Smooth muscle cell (in vitro differentiated cells): Measurements from ENCODE around the gene RERE. TPM values are rescaled to one million over a fixed set of nuclear protein-coding genes. Genes with fewer than 3 reads are reported as not detected.
A peak's percentile ranks its signal among the peaks of the same experiment; 100 is the strongest.

ENCODE experiments used
- DNase-seq: peaks from one replicate; lab custom pipeline; 2025; ENCODE audit not compliant: unreplicated experiment; lab: John Stamatoyannopoulos, UW
- H2AFZ ChIP-seq: fragments of 200-600 bp; sonication (generic); 2 replicates; pipeline ENCODE4 v1.6.0; 2016; ENCODE audit warnings: antibody characterized with exemption, low read depth, mild to moderate bottlenecking
- H3F3A ChIP-seq: fragments of 200-600 bp; sonication (generic); 2 replicates; pipeline ENCODE4 v1.6.0; 2017; ENCODE audit warnings: antibody characterized with exemption, low read depth
- H3K27ac ChIP-seq: fragments of 200-600 bp; sonication (generic); 2 replicates; pipeline ENCODE4 v1.5.1; 2016; ENCODE audit warnings: low read depth, mild to moderate bottlenecking
- H3K27me3 ChIP-seq: fragments of 200-600 bp; sonication (generic); 2 replicates; pipeline ENCODE4 v1.6.1; 2016; ENCODE audit warnings: low read depth, mild to moderate bottlenecking
- H3K36me3 ChIP-seq: fragments of 200-600 bp; sonication (generic); 2 replicates; pipeline ENCODE4 v1.5.1; 2016; ENCODE audit warnings: low read depth
- H3K4me1 ChIP-seq: fragments of 200-600 bp; sonication (generic); 2 replicates; pipeline ENCODE4 v1.5.1; 2016; ENCODE audit warnings: low read depth
- H3K4me2 ChIP-seq: fragments of 200-600 bp; sonication (generic); 2 replicates; pipeline ENCODE4 v1.6.0; 2016; ENCODE audit warnings: mild to moderate bottlenecking
- H3K4me3 ChIP-seq: fragments of 200-600 bp; sonication (generic); 2 replicates; pipeline ENCODE4 v1.5.1; 2016; ENCODE audit warnings: mild to moderate bottlenecking
- H3K79me2 ChIP-seq: fragments of 200-600 bp; sonication (generic); 2 replicates; pipeline ENCODE4 v1.6.0; 2016; ENCODE audit warnings: low read depth, mild to moderate bottlenecking
- H3K9ac ChIP-seq: fragments of 200-600 bp; sonication (generic); 2 replicates; pipeline ENCODE4 v1.6.0; 2016; ENCODE audit warnings: low read depth
- H3K9me3 ChIP-seq: fragments of 200-600 bp; sonication (generic); replicated peaks from 2 replicates; pipeline ENCODE4 v1.5.1; 2016; ENCODE audit warnings: low read depth
- H4K20me1 ChIP-seq: fragments of 200-600 bp; sonication (generic); 2 replicates; pipeline ENCODE4 v1.6.0; 2016; ENCODE audit warnings: low read depth
- WGBS: methylation state at CpG from one replicate; pipeline ENCODE4 v1.1.7; 2016; ENCODE audit warnings: low lambda C conversion rate; 5-methylcytosine and 5-hydroxymethylcytosine counted together
- polyA plus RNA-seq: library from polyadenylated mRNA; unstranded; fragments of >200 nt; fragmentation: Nextera tagmentation; extraction: Ambion mirVana; gene quantifications from 2 replicates; pipeline ENCODE4 v1.2.1, GENCODE V29; 2016
- total RNA-seq: library from RNA; depleted of rRNA; stranded (reverse); fragments of >200 nt; gene quantifications from 2 replicates; pipeline ENCODE4 v1.2.3, GENCODE V29; 2014
- TF ChIP-seq, protein P1 (sequence below): fragments of 200-600 bp; sonication (generic); IDR thresholded peaks from 2 replicates; pipeline ENCODE4 v1.5.1; 2017; ENCODE audit warnings: borderline replicate concordance, mild to moderate bottlenecking, antibody characterized with exemption; ENCODE audit not compliant: insufficient read depth, poor library complexity, severe bottlenecking

Gene RERE
- total and polyA plus RNA-seq, 2 experiments from 2014 or later, result 45.6 to 59.2 TPM

DNA sequence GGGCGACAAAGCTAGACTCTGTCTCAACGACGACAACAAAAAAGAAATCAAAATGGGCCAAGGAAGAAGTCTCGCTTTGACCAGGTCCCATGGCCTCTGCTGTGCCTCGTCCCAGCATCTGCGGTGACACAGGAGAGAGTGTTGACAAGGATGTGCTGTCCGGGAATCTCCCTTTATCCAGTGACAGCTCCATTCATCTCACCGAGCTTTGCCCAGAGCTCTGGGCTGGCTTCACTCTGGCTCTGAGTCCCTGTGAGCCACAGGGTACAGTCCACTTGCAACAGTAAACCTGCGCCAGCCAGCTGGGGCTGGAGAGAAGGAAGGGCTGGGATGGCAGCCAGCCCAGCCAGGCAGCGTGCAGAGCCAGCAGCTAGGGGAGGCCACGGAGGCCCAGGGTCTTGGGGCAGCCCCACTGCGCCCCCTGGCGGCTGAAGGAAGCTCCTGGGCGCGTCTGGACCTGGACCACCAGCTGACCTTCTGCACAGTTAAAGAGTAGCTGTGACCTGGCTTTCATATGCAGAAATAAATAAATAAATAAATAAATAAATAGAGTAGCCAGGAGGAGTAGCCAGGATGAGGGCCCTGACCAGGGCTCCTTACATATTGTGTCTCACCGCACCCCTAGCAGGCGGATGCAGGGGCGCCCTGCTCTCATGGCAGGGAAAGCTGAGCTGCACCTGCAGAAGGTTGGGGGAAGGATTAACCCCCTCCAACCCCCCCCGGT lies 31.4 kb upstream of the RERE start:
- Histone ChIP-seq H3K9me3 (no peaks in the 10 kb centered on the region), H3K4me2 (no peak overlapping the region), H3K27me3 (no peaks in the 10 kb centered on the region), H3K36me3 (no peaks in the 10 kb centered on the region), H3K9ac (no peak overlapping the region), H3F3A (no peaks in the 10 kb centered on the region), H4K20me1 (no peaks in the 10 kb centered on the region), H3K79me2 (no peaks in the 10 kb centered on the region), H3K4me3 (no peak overlapping the region), H2AFZ (no peak overlapping the region), H3K4me1 (no peaks in the 10 kb centered on the region), H3K27ac (no peak overlapping the region)
- peak; percentile 67 for DNase-seq
- 45% methylated on average over 19 of the region's 19 CpGs for WGBS
- TF ChIP-seq, protein P1, sequence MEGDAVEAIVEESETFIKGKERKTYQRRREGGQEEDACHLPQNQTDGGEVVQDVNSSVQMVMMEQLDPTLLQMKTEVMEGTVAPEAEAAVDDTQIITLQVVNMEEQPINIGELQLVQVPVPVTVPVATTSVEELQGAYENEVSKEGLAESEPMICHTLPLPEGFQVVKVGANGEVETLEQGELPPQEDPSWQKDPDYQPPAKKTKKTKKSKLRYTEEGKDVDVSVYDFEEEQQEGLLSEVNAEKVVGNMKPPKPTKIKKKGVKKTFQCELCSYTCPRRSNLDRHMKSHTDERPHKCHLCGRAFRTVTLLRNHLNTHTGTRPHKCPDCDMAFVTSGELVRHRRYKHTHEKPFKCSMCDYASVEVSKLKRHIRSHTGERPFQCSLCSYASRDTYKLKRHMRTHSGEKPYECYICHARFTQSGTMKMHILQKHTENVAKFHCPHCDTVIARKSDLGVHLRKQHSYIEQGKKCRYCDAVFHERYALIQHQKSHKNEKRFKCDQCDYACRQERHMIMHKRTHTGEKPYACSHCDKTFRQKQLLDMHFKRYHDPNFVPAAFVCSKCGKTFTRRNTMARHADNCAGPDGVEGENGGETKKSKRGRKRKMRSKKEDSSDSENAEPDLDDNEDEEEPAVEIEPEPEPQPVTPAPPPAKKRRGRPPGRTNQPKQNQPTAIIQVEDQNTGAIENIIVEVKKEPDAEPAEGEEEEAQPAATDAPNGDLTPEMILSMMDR, result peak; percentile 93

DNA sequence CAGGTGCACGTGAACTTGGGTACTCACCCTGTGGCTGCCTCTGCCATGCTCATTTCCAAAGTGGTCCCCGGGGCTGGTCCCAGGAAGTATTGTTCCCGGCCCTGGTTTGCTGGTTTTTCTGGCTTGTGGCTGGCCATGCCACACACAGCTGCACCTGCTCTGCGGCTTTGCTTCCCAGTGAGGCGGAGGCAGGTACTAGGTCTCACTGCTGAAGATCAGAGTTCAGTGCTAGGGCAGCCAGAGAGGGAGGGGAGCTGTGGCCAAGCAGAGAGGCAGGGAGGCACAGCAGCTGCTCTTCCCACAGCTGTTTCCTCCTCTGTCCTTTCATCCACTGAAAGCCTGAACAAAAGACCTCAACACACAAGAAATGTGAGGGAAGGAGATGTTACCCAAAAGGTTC lies 30.6 kb upstream of the RERE start:
- no peak overlapping the region for H3K4me2 ChIP-seq
- H2AFZ ChIP-seq, result no peak overlapping the region
- no peak overlapping the region for H3K27ac ChIP-seq
- H3K9ac ChIP-seq, result no peak overlapping the region
- H3F3A ChIP-seq, result no peaks in the 10 kb centered on the region
- H3K36me3 ChIP-seq, result no peaks in the 10 kb centered on the region
- no peaks in the 10 kb centered on the region for H3K4me1 ChIP-seq
- no peaks in the 10 kb centered on the region for H3K27me3 ChIP-seq
- no peaks in the 10 kb centered on the region for H3K9me3 ChIP-seq
- no peaks in the 10 kb centered on the region for H4K20me1 ChIP-seq
- no peak overlapping the region for H3K4me3 ChIP-seq
- 79% methylated on average over 5 of the region's 5 CpGs for WGBS
- TF ChIP-seq, protein P1, result no peak
- no peaks in the 10 kb centered on the region for H3K79me2 ChIP-seq
- no peak for DNase-seq

DNA sequence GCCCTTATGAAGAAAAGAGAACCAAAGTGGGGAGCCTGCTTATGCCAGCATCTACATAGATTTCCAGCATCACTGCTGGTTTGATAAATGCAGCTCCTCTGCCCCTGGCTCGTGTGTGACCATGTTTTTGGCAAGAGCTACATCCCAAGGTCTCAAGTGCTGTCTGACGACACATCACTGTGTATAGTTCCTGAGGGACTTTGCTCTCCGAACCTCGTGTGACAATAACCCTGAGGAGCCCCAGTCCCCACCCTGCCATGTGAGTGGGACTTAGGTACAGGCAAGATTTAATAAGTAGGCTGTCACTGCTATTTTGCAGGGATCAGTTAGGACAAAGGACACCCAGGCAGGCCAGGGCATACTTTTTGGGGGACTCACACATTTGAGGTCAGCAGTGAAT lies 28.8 kb upstream of the RERE start:
- no peaks in the 10 kb centered on the region for H3F3A ChIP-seq
- WGBS, result 89% methylated on average over 4 of the region's 4 CpGs

More for the DNA sequence above, 28.8 kb upstream of the RERE start:
- no peak overlapping the region for H3K9ac ChIP-seq
- H3K27me3 ChIP-seq, result no peaks in the 10 kb centered on the region
- no peaks in the 10 kb centered on the region for H3K9me3 ChIP-seq
- no peaks in the 10 kb centered on the region for H3K36me3 ChIP-seq
- H3K4me3 ChIP-seq, result no peak overlapping the region
- no peaks in the 10 kb centered on the region for H3K79me2 ChIP-seq
- TF ChIP-seq, protein P1, result no peak
- H3K4me1 ChIP-seq, result no peaks in the 10 kb centered on the region
- no peak overlapping the region for H3K27ac ChIP-seq
- no peak for DNase-seq
- H2AFZ ChIP-seq, result no peak overlapping the region
- H4K20me1 ChIP-seq, result no peaks in the 10 kb centered on the region
- no peak overlapping the region for H3K4me2 ChIP-seq
